HS-27A (cell line): ENCODE measurements around the gene TDRD12.
A peak's percentile ranks its signal among the peaks of the same experiment; 100 is the strongest.
"Not testable (repeated sequence)": the region's sequence is repeated elsewhere in the genome, so short reads cannot be mapped to it uniquely, and the experiment has no call there.

ENCODE experiments used
- DNase-seq: peaks from one replicate; pipeline ENCODE4 v3.0.0-alpha.2; 2012; ENCODE audit warnings: low read depth, missing footprints

TDRD12 gene

GRCh38 chr19:32830231-32831014 is 110.9 kb downstream of the TDRD12 start:
- peak; percentile 98 for DNase-seq

- no peak for DNase-seq
Observed at GRCh38 chr19:32831611-32832010, 112.0 kb downstream of the TDRD12 start.

- not testable (repeated sequence) for DNase-seq
Observed at GRCh38 chr19:32832094-32832493, 112.5 kb downstream of the TDRD12 start.

- not testable (repeated sequence) for DNase-seq
Observed at GRCh38 chr19:32832825-32833224, 113.3 kb downstream of the TDRD12 start.

- not testable (repeated sequence) for DNase-seq
Observed at GRCh38 chr19:32833388-32833787, 113.8 kb downstream of the TDRD12 start.

- no peak for DNase-seq
Observed at GRCh38 chr19:32837531-32837930, 118.0 kb downstream of the TDRD12 start.

- DNase-seq: no peak
Observed at GRCh38 chr19:32842061-32842460, 122.5 kb downstream of the TDRD12 start.

GRCh38 chr19:32843716-32844245 is 124.2 kb downstream of the TDRD12 start:
- DNase-seq: no peak

- DNase-seq: not testable (repeated sequence)
Observed at GRCh38 chr19:32848035-32848434, 128.5 kb downstream of the TDRD12 start.

- DNase-seq: no peak
Observed at GRCh38 chr19:32852216-32852615, 132.6 kb downstream of the TDRD12 start.

GRCh38 chr19:32856818-32857217 is 137.3 kb downstream of the TDRD12 start:
- DNase-seq: not testable (repeated sequence)

GRCh38 chr19:32857584-32857983 is 138.0 kb downstream of the TDRD12 start:
- DNase-seq: no peak

- DNase-seq: no peak
Observed at GRCh38 chr19:32858155-32858554, 138.6 kb downstream of the TDRD12 start.

- no peak for DNase-seq
Observed at GRCh38 chr19:32858559-32858958, 139.0 kb downstream of the TDRD12 start.

GRCh38 chr19:32859591-32859990 is 140.0 kb downstream of the TDRD12 start:
- no peak for DNase-seq

GRCh38 chr19:32861596-32861995 is 142.0 kb downstream of the TDRD12 start:
- no peak for DNase-seq

- no peak for DNase-seq
Observed at GRCh38 chr19:32862173-32862572, 142.6 kb downstream of the TDRD12 start.

GRCh38 chr19:32862741-32863140 is 143.2 kb downstream of the TDRD12 start:
- DNase-seq: no peak

- DNase-seq: no peak
Observed at GRCh38 chr19:32863301-32863700, 143.7 kb downstream of the TDRD12 start.

- DNase-seq: no peak
Observed at GRCh38 chr19:32863841-32864240, 144.3 kb downstream of the TDRD12 start.

- no peak for DNase-seq
Observed at GRCh38 chr19:32864318-32865007, 144.9 kb downstream of the TDRD12 start.

- no peak for DNase-seq
Observed at GRCh38 chr19:32865326-32865725, 145.8 kb downstream of the TDRD12 start.

- no peak for DNase-seq
Observed at GRCh38 chr19:32866061-32866460, 146.5 kb downstream of the TDRD12 start.
